SU-DHL-6 (cell line): ENCODE data around the gene ANKRD39.

ENCODE experiments used
- CTCF ChIP-seq: fragments of 200-600 bp; sonication (generic); IDR thresholded peaks from one replicate; pipeline ENCODE4 v1.5.1; 2017; ENCODE audit warnings: antibody characterized with exemption, mild to moderate bottlenecking, low read length, moderate library complexity; ENCODE audit not compliant: insufficient read depth, poor library complexity, severe bottlenecking
- EZH2phosphoT487 ChIP-seq: fragments of 200-600 bp; sonication (generic), shearing (Covaris generic); conservative IDR thresholded peaks from 2 replicates; pipeline ENCODE4 v1.6.1; 2018; ENCODE audit warnings: mild to moderate bottlenecking, antibody characterized with exemption, low read length, moderate library complexity, mixed read lengths

DNA sequence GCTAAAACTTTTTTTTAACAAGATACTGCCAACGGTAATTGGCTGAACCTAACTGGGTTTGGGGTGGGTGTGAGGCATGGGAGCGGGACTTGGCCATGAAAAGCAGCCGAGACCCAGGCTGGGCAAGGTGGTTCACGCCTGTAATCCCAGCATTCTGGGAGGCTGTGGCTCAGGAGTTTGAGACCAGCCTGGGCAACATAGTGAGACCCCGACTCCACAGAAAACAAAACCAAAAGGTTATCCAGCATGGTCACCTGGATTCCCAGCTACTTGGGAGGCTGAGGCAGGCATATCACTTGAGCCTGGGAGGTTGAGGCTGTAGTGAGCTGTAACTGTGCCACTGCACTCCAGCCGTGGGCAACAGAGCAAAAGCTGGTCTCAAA is 23.1 kb upstream of the ANKRD39 start:
- TF ChIP-seq CTCF (no peak), EZH2phosphoT487 (no peak)
